Activated CD8-positive, alpha-beta memory T cell treated with anti-CD3 and anti-CD28 coated beads for 4 hours (primary cell): ENCODE data around the gene FAM151B.

ENCODE experiments used
- DNase-seq, 2 donors: peaks; one replicate each; pipeline ENCODE4 v3.0.0-alpha.2; 2020; ENCODE audit warnings: low read depth in 2 of 2

FAM151B gene

GRCh38 chr5:80590766-80591165, 102.9 kb downstream of the FAM151B start:
- DNase-seq, result no peak

GRCh38 chr5:80591352-80591751, 103.5 kb downstream of the FAM151B start:
- no peak for DNase-seq

GRCh38 chr5:80592105-80592504, 104.2 kb downstream of the FAM151B start:
- no peak for DNase-seq
